Left lung (tissue), 10 donors: Measurements from ENCODE around the gene MGMT. TPM values are rescaled to one million over a fixed set of nuclear protein-coding genes. Genes with fewer than 3 reads are reported as not detected.

ENCODE experiments used
- ATAC-seq: fragments of 200-7000 bp; cut with Tn5 transposase; one replicate; pipeline ENCODE4 v1.9.1; 2020; ENCODE audit warnings: moderate library complexity
- DNase-seq, 4 donors: peaks; one replicate each; pipeline ENCODE4 v3.0.0-alpha.2; 2013 to 2020
- H3K27ac ChIP-seq, 2 donors: fragments of 200-600 bp; sonication (generic) in 1 of 2; one replicate each; pipeline versions ENCODE4 v1.5.0 to v1.8.0; 2020 to 2021
- H3K27me3 ChIP-seq, 2 donors: fragments of 200-600 bp; sonication (generic) in 1 of 2; one replicate each; pipeline versions ENCODE4 v1.5.0 to v1.8.0; 2020 to 2021
- H3K36me3 ChIP-seq, 2 donors: fragments of 200-600 bp; sonication (generic) in 1 of 2; one replicate each; pipeline versions ENCODE4 v1.5.0 to v1.8.0; 2020 to 2021
- H3K4me1 ChIP-seq, 2 donors: fragments of 200-600 bp; one replicate each; pipeline ENCODE4 v1.8.0; 2021
- H3K4me3 ChIP-seq, 2 donors: fragments of 200-600 bp; sonication (generic) in 1 of 2; one replicate each; pipeline versions ENCODE4 v1.5.0 to v1.8.0; 2020 to 2021; ENCODE audit warnings: mild to moderate bottlenecking in 1 of 2
- H3K9me3 ChIP-seq, 2 donors: fragments of 200-600 bp; sonication (generic) in 1 of 2; one replicate each; pipeline versions ENCODE4 v1.5.0 to v1.8.0; 2020 to 2021
- intact Hi-C, 2 donors: fragments of 100-400 bp; cut with DNase I; formaldehyde crosslinking; loops; one replicate each; pipeline versions ENCODE4 v1.11.2 to v1.14.2; 2022
- polyA plus RNA-seq, 6 donors: library from polyadenylated mRNA; unstranded; fragments of 120-200 nt; gene quantifications; one replicate each; pipeline ENCODE4 v1.2.1, GENCODE V29; 2013; ENCODE audit not compliant: insufficient read length in 6 of 6
- total RNA-seq, 2 donors: library from RNA; stranded (reverse); fragmentation: NEBNext Ultra II Directional; extraction: Animal tissue kit (Norgen Biotek cat#: 25700); gene quantifications; one replicate each; pipeline ENCODE4 v1.2.1, GENCODE V29; 2021
- TF ChIP-seq, protein P1 (sequence below), 2 donors: fragments of 200-600 bp; sonication (generic) in 1 of 2; IDR thresholded peaks; one replicate each; pipeline versions ENCODE4 v1.5.0 to v1.8.0; 2021; ENCODE audit warnings: antibody characterized with exemption in 2 of 2
- donor health status: DM: no; HTN: yes; CAD: no.
- donor health status: DM: no; HTN: no; CAD: no.

Gene MGMT
- total and polyA plus RNA-seq, 8 donors = 13.1 to 25.5 (median 17.0) TPM

DNA sequence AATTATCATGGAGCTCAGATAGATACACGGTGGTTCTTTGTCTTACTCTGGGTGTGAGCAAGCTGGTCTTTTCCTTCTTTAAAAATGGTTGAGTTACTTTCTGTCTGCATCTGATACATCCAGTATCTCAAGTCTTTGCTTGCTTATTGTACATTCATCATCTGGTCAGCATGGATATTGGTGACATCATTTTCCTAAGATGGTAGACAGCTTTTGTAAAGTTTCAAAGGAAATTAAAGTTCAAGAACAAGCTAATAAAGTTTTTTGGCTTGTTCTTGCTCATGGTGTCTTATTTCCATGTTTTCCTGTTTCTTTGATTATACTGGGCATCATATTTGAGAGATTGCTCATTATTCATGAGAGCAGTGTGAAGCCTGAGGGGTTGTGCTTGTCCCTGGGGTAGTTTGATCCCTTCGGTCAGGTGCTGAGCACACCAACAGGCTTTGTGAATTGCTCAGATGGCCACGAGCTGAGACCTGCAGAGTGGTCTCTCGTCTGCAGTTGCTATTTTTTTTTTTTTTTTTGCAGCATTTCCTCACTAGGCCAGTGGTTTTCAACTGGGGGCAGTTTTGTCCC is 38.5 kb downstream of the MGMT start:
- no peak for ATAC-seq
- H3K27ac ChIP-seq = no peak overlapping the region
- no peak for DNase-seq
- H3K27me3 ChIP-seq = no peaks in the 10 kb centered on the region
- H3K4me3 ChIP-seq = no peak overlapping the region
- intact Hi-C loops = no loop called here
- peaks cover 0 to 23% of the 10 kb centered on the region in 2 donors for H3K9me3 ChIP-seq
- TF ChIP-seq, protein P1, sequence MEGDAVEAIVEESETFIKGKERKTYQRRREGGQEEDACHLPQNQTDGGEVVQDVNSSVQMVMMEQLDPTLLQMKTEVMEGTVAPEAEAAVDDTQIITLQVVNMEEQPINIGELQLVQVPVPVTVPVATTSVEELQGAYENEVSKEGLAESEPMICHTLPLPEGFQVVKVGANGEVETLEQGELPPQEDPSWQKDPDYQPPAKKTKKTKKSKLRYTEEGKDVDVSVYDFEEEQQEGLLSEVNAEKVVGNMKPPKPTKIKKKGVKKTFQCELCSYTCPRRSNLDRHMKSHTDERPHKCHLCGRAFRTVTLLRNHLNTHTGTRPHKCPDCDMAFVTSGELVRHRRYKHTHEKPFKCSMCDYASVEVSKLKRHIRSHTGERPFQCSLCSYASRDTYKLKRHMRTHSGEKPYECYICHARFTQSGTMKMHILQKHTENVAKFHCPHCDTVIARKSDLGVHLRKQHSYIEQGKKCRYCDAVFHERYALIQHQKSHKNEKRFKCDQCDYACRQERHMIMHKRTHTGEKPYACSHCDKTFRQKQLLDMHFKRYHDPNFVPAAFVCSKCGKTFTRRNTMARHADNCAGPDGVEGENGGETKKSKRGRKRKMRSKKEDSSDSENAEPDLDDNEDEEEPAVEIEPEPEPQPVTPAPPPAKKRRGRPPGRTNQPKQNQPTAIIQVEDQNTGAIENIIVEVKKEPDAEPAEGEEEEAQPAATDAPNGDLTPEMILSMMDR (IDR thresholded peaks at IDR 0.05) = no peak
- no peaks in the 10 kb centered on the region for H3K36me3 ChIP-seq
- no peaks in the 10 kb centered on the region for H3K4me1 ChIP-seq

GRCh38 chr10:129506101-129506797 is 39.2 kb downstream of the MGMT start:
- no peak for ATAC-seq
- no peak for DNase-seq
- Histone ChIP-seq H3K36me3 (no peaks in the 10 kb centered on the region), H3K4me3 (no peak overlapping the region), H3K9me3 (peaks cover 0 to 23% of the 10 kb centered on the region in 2 donors), H3K4me1 (no peaks in the 10 kb centered on the region), H3K27ac (no peak overlapping the region), H3K27me3 (no peaks in the 10 kb centered on the region)
- intact Hi-C loops = no loop called here
- TF ChIP-seq, protein P1 (IDR thresholded peaks at IDR 0.05) = no peak

GRCh38 chr10:129507216-129507889 is 40.3 kb downstream of the MGMT start:
- intact Hi-C loops = no loop called here
- Histone ChIP-seq H3K9me3 (peaks cover 0 to 23% of the 10 kb centered on the region in 2 donors), H3K4me3 (no peak overlapping the region), H3K27me3 (no peaks in the 10 kb centered on the region), H3K27ac (no peak overlapping the region), H3K4me1 (no peaks in the 10 kb centered on the region), H3K36me3 (no peaks in the 10 kb centered on the region)
- TF ChIP-seq, protein P1 (IDR thresholded peaks at IDR 0.05) = no peak
- DNase-seq (no peak), ATAC-seq (no peak)

DNA sequence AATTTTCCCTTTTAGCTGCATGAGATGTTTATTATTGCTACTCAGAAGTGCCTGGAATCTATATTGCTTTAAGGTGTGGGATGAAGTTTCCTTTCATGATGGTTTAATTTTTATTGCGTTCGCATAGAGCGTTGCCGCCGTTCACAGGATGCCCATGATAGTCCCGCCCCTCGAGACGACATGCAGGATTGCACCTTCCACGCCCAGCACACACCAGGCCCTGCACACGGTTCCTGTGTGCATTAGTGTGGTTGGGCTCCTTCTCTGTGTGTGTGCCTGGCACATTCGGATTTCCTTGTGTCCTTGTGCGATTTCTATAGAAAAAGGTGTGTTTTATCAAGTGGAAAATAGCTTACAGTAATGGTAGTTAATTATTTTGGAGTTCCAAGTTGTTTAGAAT is 42.1 kb downstream of the MGMT start:
- H3K27ac ChIP-seq = no peak overlapping the region
- ATAC-seq (no peak), DNase-seq (no peak)
- H3K4me1 ChIP-seq = no peaks in the 10 kb centered on the region
- H3K4me3 ChIP-seq = no peak overlapping the region
- intact Hi-C loops = no loop called here
- no peaks in the 10 kb centered on the region for H3K36me3 ChIP-seq
- TF ChIP-seq, protein P1 (IDR thresholded peaks at IDR 0.05) = no peak
- H3K27me3 ChIP-seq = no peaks in the 10 kb centered on the region
- H3K9me3 ChIP-seq = peaks cover 0 to 23% of the 10 kb centered on the region in 2 donors

GRCh38 chr10:129509835-129510234 is 42.8 kb downstream of the MGMT start:
- Histone ChIP-seq H3K27ac (no peak overlapping the region), H3K27me3 (no peaks in the 10 kb centered on the region), H3K9me3 (peaks cover 0 to 23% of the 10 kb centered on the region in 2 donors), H3K4me1 (no peaks in the 10 kb centered on the region), H3K36me3 (no peaks in the 10 kb centered on the region), H3K4me3 (no peak overlapping the region)
- no peak for ATAC-seq
- TF ChIP-seq, protein P1 (IDR thresholded peaks at IDR 0.05) = no peak
- intact Hi-C loops = no loop called here
- no peak for DNase-seq
